ENCODE data around the gene SHMT2.

SHMT2 gene

GRCh38 chr12:57229634-57230380 lies at the start of gene SHMT2:
Gene SHMT2 (plus strand): TSS chr12:57229711. CDS start chr12:57229779, 68 bp downstream.
- peak; percentile 90 for DNase-seq (ENCODE audit: low read depth)

- no peak for DNase-seq (ENCODE audit: low read depth)
Observed at GRCh38 chr12:57180321-57180989, 49.1 kb upstream of the SHMT2 start.

- no peak for DNase-seq (ENCODE audit: low read depth)
Observed at GRCh38 chr12:57181072-57181471, 48.4 kb upstream of the SHMT2 start.

- DNase-seq (ENCODE audit: low read depth), result no peak
Observed at GRCh38 chr12:57181561-57182155, 47.9 kb upstream of the SHMT2 start.

GRCh38 chr12:57182918-57183575 lies 46.5 kb upstream of the SHMT2 start:
- DNase-seq (ENCODE audit: low read depth), result no peak

GRCh38 chr12:57183939-57184725 lies 45.4 kb upstream of the SHMT2 start:
- DNase-seq (ENCODE audit: low read depth), result no peak

- DNase-seq (ENCODE audit: low read depth), result no peak
Observed at GRCh38 chr12:57185403-57185802, 44.1 kb upstream of the SHMT2 start.

GRCh38 chr12:57185906-57186508 lies 43.5 kb upstream of the SHMT2 start:
- no peak for DNase-seq (ENCODE audit: low read depth)

GRCh38 chr12:57187222-57188089 lies 42.1 kb upstream of the SHMT2 start:
- no peak for DNase-seq (ENCODE audit: low read depth)

GRCh38 chr12:57188090-57188425 lies 41.5 kb upstream of the SHMT2 start:
- no peak for DNase-seq (ENCODE audit: low read depth)

GRCh38 chr12:57190037-57190436 lies 39.5 kb upstream of the SHMT2 start:
- no peak for DNase-seq (ENCODE audit: low read depth)

- no peak for DNase-seq (ENCODE audit: low read depth)
Observed at GRCh38 chr12:57190821-57191220, 38.7 kb upstream of the SHMT2 start.

- DNase-seq (ENCODE audit: low read depth), result no peak
Observed at GRCh38 chr12:57191410-57191809, 38.1 kb upstream of the SHMT2 start.

GRCh38 chr12:57192920-57193319 lies 36.6 kb upstream of the SHMT2 start:
- no peak for DNase-seq (ENCODE audit: low read depth)

GRCh38 chr12:57193706-57194245 lies 35.7 kb upstream of the SHMT2 start:
- DNase-seq (ENCODE audit: low read depth), result no peak

GRCh38 chr12:57194253-57194652 lies 35.3 kb upstream of the SHMT2 start:
- DNase-seq (ENCODE audit: low read depth), result no peak

GRCh38 chr12:57195186-57195585 lies 34.3 kb upstream of the SHMT2 start:
- DNase-seq (ENCODE audit: low read depth), result no peak

- DNase-seq (ENCODE audit: low read depth), result no peak
Observed at GRCh38 chr12:57195611-57196371, 33.7 kb upstream of the SHMT2 start.

GRCh38 chr12:57196439-57196838 lies 33.1 kb upstream of the SHMT2 start:
- no peak for DNase-seq (ENCODE audit: low read depth)

- DNase-seq (ENCODE audit: low read depth), result no peak
Observed at GRCh38 chr12:57196956-57197355, 32.6 kb upstream of the SHMT2 start.
